Epithelial cell of proximal tubule (primary cell): ENCODE data around the gene SUMF2. TPM values are rescaled to one million over a fixed set of nuclear protein-coding genes. Genes with fewer than 3 reads are reported as not detected.
"Not testable (repeated sequence)": the region's sequence is repeated elsewhere in the genome, so short reads cannot be mapped to it uniquely, and the experiment has no call there.

ENCODE experiments used
- DNase-seq: peaks from one replicate; pipeline ENCODE4 v3.0.0-alpha.2; 2011; ENCODE audit warnings: low read depth
- H3K4me3 ChIP-seq: 2 replicates; pipeline ENCODE4 v1.5.1; 2011; ENCODE audit warnings: low read depth, mild to moderate bottlenecking, low read length
- CTCF ChIP-seq: conservative IDR thresholded peaks from 2 replicates; pipeline ENCODE4 v1.5.1; 2012; ENCODE audit warnings: low read depth, mild to moderate bottlenecking, low read length
- total RNA-seq: library from RNA; depleted of rRNA; stranded (reverse); fragments of >200 nt; gene quantifications from 2 replicates; pipeline ENCODE4 v1.2.3, GENCODE V29; 2015

The SUMF2 gene
- 72.1 and 102 TPM in 2 replicates for total RNA-seq

GRCh38 chr7:56063882-56064625 lies at the start of gene SUMF2:
Gene SUMF2 (plus strand): TSS chr7:56064286. CDS start chr7:56064312, 26 bp downstream.
- TF ChIP-seq CTCF: no peak
- no peak for DNase-seq

GRCh38 chr7:56017015-56017414 lies 47.1 kb upstream of the SUMF2 start:
- DNase-seq, H3K4me3 ChIP-seq: not testable (repeated sequence)

More at GRCh38 chr7:56063882-56064625, at the start of gene SUMF2:
- H3K4me3 ChIP-seq: peak within 1 kb of the TSS; percentile 92

- H3K4me3 ChIP-seq: no peak overlapping the region
- TF ChIP-seq CTCF: no peak
- DNase-seq: no peak
These were observed 44.6 kb upstream of the SUMF2 start for GRCh38 chr7:56019501-56019900.

- H3K4me3 ChIP-seq: no peak overlapping the region
- DNase-seq: no peak
- TF ChIP-seq CTCF: no peak
These were observed 40.6 kb upstream of the SUMF2 start for GRCh38 chr7:56023500-56023899.

GRCh38 chr7:56026538-56026937 lies 37.5 kb upstream of the SUMF2 start:
- TF ChIP-seq CTCF: no peak
- no peak overlapping the region for H3K4me3 ChIP-seq
- no peak for DNase-seq

- TF ChIP-seq CTCF: no peak
- no peak for DNase-seq
- no peak overlapping the region for H3K4me3 ChIP-seq
These were observed 35.0 kb upstream of the SUMF2 start for GRCh38 chr7:56028942-56029630.

- no peak for TF ChIP-seq CTCF
- no peak overlapping the region for H3K4me3 ChIP-seq
- DNase-seq: no peak
These were observed 33.7 kb upstream of the SUMF2 start for GRCh38 chr7:56030340-56030739.

- not testable (repeated sequence) for DNase-seq, H3K4me3 ChIP-seq
These were observed 32.5 kb upstream of the SUMF2 start for GRCh38 chr7:56031556-56031955.

GRCh38 chr7:56032578-56032977 lies 31.5 kb upstream of the SUMF2 start:
- DNase-seq: not testable (repeated sequence)
- peak overlapping the region; percentile 75 for H3K4me3 ChIP-seq
